KMS-11 (cell line): ENCODE data around the gene NFIC.

Experiments
- H2AFZ ChIP-seq: fragments of 200-600 bp; sonication (generic); 2 replicates; pipeline ENCODE4 v1.6.1; 2016; ENCODE audit warnings: antibody characterized with exemption, mixed run types, low read depth
- H3K27ac ChIP-seq: fragments of 200-600 bp; sonication (generic); 2 replicates; pipeline ENCODE4 v1.6.1; 2016; ENCODE audit warnings: mild to moderate bottlenecking, mixed run types
- H3K27me3 ChIP-seq: fragments of 200-600 bp; sonication (generic); 2 replicates; pipeline ENCODE4 v1.6.1; 2017; ENCODE audit warnings: mild to moderate bottlenecking, low read depth, mixed run types, moderate library complexity; ENCODE audit not compliant: insufficient read depth
- H3K36me3 ChIP-seq: fragments of 200-600 bp; sonication (generic); 2 replicates; pipeline ENCODE4 v1.6.1; 2017; ENCODE audit warnings: mild to moderate bottlenecking, mixed run types; ENCODE audit not compliant: insufficient read depth
- H3K4me1 ChIP-seq: fragments of 200-600 bp; sonication (generic); 2 replicates; pipeline ENCODE4 v1.6.1; 2016; ENCODE audit warnings: mild to moderate bottlenecking, low read depth, mixed run types; ENCODE audit not compliant: poor library complexity, severe bottlenecking
- H3K4me2 ChIP-seq: fragments of 200-600 bp; sonication (generic); 2 replicates; pipeline ENCODE4 v1.7.0; 2016; ENCODE audit warnings: mild to moderate bottlenecking, mixed run types
- H3K4me3 ChIP-seq: fragments of 200-600 bp; sonication (generic); IDR thresholded peaks from 2 replicates; pipeline ENCODE4 v1.6.1; 2017; ENCODE audit warnings: low read depth, low read length, mixed read lengths; ENCODE audit not compliant: insufficient read depth
- H3K79me2 ChIP-seq: fragments of 200-600 bp; sonication (generic); 2 replicates; pipeline ENCODE4 v1.6.1; 2016; ENCODE audit warnings: low read depth, mixed run types; ENCODE audit not compliant: insufficient read depth
- H3K9ac ChIP-seq: fragments of 200-600 bp; sonication (generic); 2 replicates; pipeline ENCODE4 v1.6.1; 2016; ENCODE audit warnings: mild to moderate bottlenecking, mixed run types
- H4K20me1 ChIP-seq: fragments of 200-600 bp; sonication (generic); 2 replicates; pipeline ENCODE4 v1.6.1; 2016; ENCODE audit warnings: mild to moderate bottlenecking, mixed run types; ENCODE audit not compliant: insufficient read depth
- CTCF ChIP-seq: fragments of 200-600 bp; sonication (generic); conservative IDR thresholded peaks from 2 replicates; pipeline ENCODE4 v1.6.1; 2017; ENCODE audit warnings: low read depth, mild to moderate bottlenecking, antibody characterized with exemption, low read length, moderate library complexity, mixed read lengths

Gene NFIC

GRCh38 chr19:3481241-3482090, 115.1 kb downstream of the NFIC start:
- no peak overlapping the region for H2AFZ ChIP-seq
- H3K27ac ChIP-seq: no peak overlapping the region

DNA sequence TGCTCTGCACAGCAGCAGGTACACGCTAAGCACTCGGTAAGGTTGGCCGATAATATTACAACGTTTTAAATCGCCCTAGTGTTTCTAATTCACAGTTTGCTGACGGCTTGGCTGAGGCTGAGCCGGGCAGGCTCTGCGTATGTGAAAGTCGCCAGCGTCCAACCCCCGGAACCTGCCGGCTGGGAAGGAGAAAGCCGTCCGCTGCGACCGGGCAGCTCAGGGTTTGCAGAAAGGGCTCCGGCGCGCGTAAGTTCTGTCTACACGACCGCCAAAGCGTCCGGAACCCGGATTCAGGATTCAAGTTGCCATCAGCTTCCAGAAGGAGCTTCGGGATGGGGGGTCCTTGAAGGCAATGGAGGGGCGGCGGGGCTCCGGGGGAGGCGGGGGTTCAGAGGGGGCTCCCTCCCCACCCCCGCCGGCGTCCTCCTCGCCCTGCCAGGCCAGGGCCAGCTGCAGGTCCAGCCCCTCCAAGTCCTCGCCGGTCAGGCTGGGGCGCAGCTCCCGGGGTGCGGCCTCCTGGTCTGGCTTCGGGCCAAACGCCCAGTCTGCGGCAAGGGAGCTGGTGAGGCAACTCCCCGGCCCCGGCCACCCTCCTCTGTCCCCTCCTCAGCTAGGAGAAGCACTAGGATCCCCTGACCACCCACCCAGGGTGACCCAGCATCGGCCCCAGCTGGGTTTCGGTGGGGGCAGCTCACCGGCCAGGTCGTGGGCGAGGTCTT, 116.3 kb downstream of the NFIC start:
- Histone ChIP-seq H4K20me1 (no peaks in the 10 kb centered on the region), H3K4me3 (no peak overlapping the region), H3K27ac (no peak overlapping the region), H2AFZ (no peak overlapping the region), H3K9ac (no peak overlapping the region), H3K36me3 (no peaks in the 10 kb centered on the region), H3K4me1 (peaks cover 6% of the 10 kb centered on the region), H3K79me2 (no peaks in the 10 kb centered on the region), H3K4me2 (no peak overlapping the region), H3K27me3 (peaks cover 41% of the 10 kb centered on the region)
- no peak for TF ChIP-seq CTCF

More at GRCh38 chr19:3481241-3482090, 115.1 kb downstream of the NFIC start:
- Histone ChIP-seq H3K79me2 (no peaks in the 10 kb centered on the region), H3K9ac (no peak overlapping the region), H3K27me3 (peaks cover 43% of the 10 kb centered on the region), H3K4me1 (peaks cover 6% of the 10 kb centered on the region), H3K36me3 (no peaks in the 10 kb centered on the region), H3K4me3 (no peak overlapping the region), H3K4me2 (no peak overlapping the region), H4K20me1 (no peaks in the 10 kb centered on the region)
- TF ChIP-seq CTCF: no peak

DNA sequence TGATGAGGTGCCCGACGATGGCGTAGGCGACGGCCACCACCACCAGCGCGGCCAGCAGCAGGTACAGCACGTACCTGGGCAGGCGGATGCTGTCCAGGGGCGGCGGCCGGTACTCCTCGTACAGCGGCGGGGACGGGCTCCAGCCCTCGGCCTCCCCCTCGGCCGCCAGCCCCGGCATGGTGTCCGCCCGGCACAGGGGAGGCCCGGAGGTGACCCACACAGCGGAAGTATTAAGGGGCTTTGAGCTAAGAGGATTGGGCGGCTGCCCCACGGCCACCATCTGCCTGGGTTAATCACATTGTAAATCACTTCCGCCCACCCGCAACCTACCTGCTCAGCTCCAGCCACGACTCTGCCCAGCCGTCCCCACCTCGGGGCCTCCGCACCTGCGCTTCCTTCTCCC, 116.8 kb downstream of the NFIC start, which contains the start of gene SMIM44:
Gene SMIM44, minus strand, starts transcription at position 216 of the 403 bp plus-strand sequence. Its CDS starts 38 bp downstream, at position 178.
- Histone ChIP-seq H3K36me3 (no peaks in the 10 kb centered on the region), H3K27me3 (peaks cover 41% of the 10 kb centered on the region), H3K9ac (no peak within 1 kb of the TSS), H3K79me2 (no peaks in the 10 kb centered on the region), H2AFZ (no peak within 1 kb of the TSS), H4K20me1 (no peaks in the 10 kb centered on the region), H3K27ac (no peak within 1 kb of the TSS), H3K4me1 (peaks cover 6% of the 10 kb centered on the region), H3K4me2 (no peak within 1 kb of the TSS), H3K4me3 (no peak within 1 kb of the TSS)
- no peak for TF ChIP-seq CTCF

DNA sequence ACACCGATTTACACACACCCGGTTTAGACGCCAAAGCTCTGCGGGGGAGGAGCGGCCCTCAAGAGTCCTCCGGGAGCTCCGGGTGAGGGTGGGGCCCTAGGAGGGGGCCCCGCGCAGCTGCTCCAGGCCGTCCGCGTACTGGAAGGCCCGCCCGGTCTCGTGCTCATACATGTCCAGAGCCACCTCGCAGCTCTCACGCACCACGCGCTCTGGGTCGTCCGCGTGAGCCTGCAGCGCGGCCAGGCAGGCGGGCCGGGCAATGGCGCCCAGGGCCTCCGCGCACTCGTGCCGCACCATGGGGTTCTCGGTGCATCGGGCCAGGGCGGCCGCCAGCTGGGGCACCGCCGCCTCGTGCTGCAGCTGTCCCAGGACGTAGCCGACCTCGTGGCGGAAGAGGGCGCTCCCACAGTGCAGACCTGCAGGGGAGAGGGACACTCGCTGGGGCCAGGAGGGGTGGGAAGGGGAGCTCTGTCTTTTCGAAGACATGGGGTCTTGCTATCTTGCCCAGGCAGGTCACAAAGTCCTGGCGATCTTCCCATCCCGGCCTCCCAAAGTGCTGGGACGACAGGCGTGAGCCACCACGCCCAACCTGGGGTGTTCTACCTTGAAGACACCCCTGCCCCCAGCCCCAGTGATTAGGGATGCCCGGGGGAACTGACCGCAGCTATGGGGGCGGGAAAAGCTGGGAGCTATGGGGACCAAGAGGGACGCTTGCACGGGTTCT, 125.2 kb downstream of the NFIC start:
- Histone ChIP-seq H3K4me3 (no peak overlapping the region), H3K4me2 (no peak overlapping the region), H3K27ac (no peak overlapping the region), H2AFZ (no peak overlapping the region), H4K20me1 (no peaks in the 10 kb centered on the region), H3K27me3 (no peaks in the 10 kb centered on the region), H3K79me2 (no peaks in the 10 kb centered on the region; the same call in 1 of the 2 replicates), H3K36me3 (no peaks in the 10 kb centered on the region), H3K4me1 (no peaks in the 10 kb centered on the region), H3K9ac (no peak overlapping the region)
- TF ChIP-seq CTCF: no peak
